ENCODE results near the gene EXOSC10. TPM values are rescaled to one million over a fixed set of nuclear protein-coding genes. Genes with fewer than 3 reads are reported as not detected.

EXOSC10 gene
- total RNA-seq (52.0 and 52.3 TPM in 2 replicates), polyA plus RNA-seq (69.3 and 79.0 TPM in 2 replicates)

DNA sequence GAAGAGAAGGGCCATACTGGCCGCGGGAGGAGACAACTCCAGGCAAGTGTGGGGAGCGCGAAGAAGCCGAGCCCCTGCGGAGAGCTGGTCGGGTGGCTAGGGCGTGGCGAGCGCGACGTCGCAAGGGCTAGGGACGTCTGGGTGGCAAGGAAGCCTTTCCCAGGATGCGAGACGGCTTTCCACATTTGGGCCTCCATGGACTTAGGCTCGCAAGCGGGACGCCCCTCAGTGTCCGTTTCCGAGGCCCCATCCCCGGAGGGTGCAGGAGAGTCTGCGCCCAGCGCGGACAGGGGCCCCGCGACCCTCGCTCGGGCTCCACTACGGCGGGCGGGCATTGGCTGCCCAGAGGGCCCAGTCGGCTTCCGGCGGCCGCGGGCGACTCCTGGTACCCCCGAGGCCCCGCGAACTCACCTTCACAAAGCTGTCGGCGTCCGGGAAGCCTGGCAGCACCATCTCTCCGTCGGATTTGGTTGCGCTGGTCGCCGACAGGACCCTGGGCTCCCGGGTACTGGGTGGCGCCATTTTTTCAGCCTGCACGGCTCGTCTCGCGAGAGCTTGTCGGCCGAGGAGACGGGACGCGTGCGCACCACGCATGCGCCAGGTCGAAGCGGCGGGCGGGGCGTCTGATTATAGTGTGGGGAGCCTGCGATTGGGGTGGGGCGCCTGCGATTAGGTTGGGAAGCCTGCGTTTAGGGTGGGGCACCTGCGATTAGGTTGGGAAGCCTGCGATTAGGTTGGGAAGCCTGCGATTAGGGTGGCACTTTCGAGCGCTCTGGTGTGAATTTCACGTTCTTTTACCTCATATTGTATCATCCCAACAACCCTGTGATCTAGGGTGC, at the start of gene EXOSC10:
TSS of gene EXOSC10 (minus strand) at position 560 of the 839 bp plus-strand sequence. CDS start at position 522, 38 bp downstream.
- TF ChIP-seq, protein P1, sequence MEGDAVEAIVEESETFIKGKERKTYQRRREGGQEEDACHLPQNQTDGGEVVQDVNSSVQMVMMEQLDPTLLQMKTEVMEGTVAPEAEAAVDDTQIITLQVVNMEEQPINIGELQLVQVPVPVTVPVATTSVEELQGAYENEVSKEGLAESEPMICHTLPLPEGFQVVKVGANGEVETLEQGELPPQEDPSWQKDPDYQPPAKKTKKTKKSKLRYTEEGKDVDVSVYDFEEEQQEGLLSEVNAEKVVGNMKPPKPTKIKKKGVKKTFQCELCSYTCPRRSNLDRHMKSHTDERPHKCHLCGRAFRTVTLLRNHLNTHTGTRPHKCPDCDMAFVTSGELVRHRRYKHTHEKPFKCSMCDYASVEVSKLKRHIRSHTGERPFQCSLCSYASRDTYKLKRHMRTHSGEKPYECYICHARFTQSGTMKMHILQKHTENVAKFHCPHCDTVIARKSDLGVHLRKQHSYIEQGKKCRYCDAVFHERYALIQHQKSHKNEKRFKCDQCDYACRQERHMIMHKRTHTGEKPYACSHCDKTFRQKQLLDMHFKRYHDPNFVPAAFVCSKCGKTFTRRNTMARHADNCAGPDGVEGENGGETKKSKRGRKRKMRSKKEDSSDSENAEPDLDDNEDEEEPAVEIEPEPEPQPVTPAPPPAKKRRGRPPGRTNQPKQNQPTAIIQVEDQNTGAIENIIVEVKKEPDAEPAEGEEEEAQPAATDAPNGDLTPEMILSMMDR (IDR thresholded peaks at IDR 0.05; ENCODE audit: low read depth, low read length): no peak
- Histone ChIP-seq H3K9me3 (ENCODE audit: low read depth) (no peaks in the 10 kb centered on the region), H3K4me1 (ENCODE audit: low read depth) (peaks cover 9% of the 10 kb centered on the region), H3K4me3 (peak within 1 kb of the TSS; percentile 98), H3K36me3 (peaks cover 24% of the 10 kb centered on the region), H3K27ac (peak within 1 kb of the TSS; percentile 95), H3K27me3 (no peaks in the 10 kb centered on the region)
- peak; percentile 90 to 94 for DNase-seq (ENCODE audit: low read depth in 1 of 2, low spot score in 1 of 2)

DNA sequence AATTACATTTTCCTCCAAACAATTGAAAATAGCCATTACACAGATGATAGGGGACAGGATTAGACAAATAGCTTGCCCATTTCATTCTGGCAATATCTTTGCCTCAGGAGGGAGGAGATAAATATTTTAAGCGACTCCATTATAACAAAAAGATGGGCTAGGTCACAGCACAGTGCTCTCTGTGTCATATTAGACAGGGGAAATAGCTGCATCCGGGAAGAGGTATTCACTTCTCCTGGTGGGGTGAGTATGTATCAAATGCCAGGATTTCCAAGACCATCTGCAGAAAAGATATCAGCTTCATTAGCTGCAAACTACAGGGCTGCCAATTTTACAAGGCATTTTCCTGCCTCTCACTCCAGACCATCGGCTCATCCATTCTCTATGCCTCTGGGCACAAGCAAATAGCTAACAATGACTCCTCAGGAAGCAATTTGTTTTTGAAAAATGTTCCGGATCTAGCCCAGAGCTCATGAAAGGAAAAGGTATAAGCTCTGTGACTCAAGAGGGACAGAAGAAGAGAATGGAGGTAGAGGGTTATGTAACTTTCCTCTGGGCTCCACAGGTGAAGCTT, 47.6 kb upstream of the EXOSC10 start:
- TF ChIP-seq, protein P1 (IDR thresholded peaks at IDR 0.05; ENCODE audit: low read depth, low read length): no peak
- Histone ChIP-seq H3K9me3 (ENCODE audit: low read depth) (no peaks in the 10 kb centered on the region), H3K27me3 (no peaks in the 10 kb centered on the region), H3K4me3 (no peak overlapping the region), H3K36me3 (peaks cover 22% of the 10 kb centered on the region), H3K4me1 (ENCODE audit: low read depth) (no peaks in the 10 kb centered on the region), H3K27ac (no peak overlapping the region)
- DNase-seq (ENCODE audit: low read depth in 1 of 2, low spot score in 1 of 2): no peak

DNA sequence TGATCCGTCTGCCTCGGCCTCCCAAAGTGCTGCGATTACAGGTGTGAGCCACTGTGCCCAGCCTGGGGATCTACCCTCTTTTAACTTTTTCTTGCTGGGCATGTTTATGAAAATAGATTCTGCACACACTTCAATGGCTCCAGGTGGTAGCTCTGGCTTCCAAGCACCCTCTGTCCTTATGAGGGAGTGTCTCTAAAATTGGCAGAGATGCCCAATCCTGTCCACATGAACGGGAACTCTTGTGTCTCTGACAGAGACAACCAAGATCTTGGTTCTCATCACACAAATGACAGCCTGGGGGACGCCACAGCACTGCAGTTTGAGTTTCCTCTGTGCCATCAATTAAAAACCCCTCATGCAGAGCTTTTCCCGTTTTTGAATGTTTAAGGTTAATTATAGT, 46.1 kb upstream of the EXOSC10 start:
- H3K27ac ChIP-seq: no peak overlapping the region
- no peaks in the 10 kb centered on the region for H3K4me1 ChIP-seq (ENCODE audit: low read depth)
- H3K27me3 ChIP-seq: no peaks in the 10 kb centered on the region
- no peak for DNase-seq (ENCODE audit: low read depth in 1 of 2, low spot score in 1 of 2)
- H3K9me3 ChIP-seq (ENCODE audit: low read depth): no peaks in the 10 kb centered on the region
- no peak overlapping the region for H3K4me3 ChIP-seq
- TF ChIP-seq, protein P1 (IDR thresholded peaks at IDR 0.05; ENCODE audit: low read depth, low read length): no peak
- peaks cover 22% of the 10 kb centered on the region for H3K36me3 ChIP-seq

GRCh38 chr1:11144570-11145256, 45.0 kb upstream of the EXOSC10 start:
- H3K36me3 ChIP-seq: peaks cover 26% of the 10 kb centered on the region
- no peaks in the 10 kb centered on the region for H3K9me3 ChIP-seq (ENCODE audit: low read depth)
- no peak overlapping the region for H3K27ac ChIP-seq
- H3K4me1 ChIP-seq (ENCODE audit: low read depth): no peaks in the 10 kb centered on the region
- no peak for DNase-seq (ENCODE audit: low read depth in 1 of 2, low spot score in 1 of 2)
- TF ChIP-seq, protein P1 (IDR thresholded peaks at IDR 0.05; ENCODE audit: low read depth, low read length): no peak
- no peaks in the 10 kb centered on the region for H3K27me3 ChIP-seq
- no peak overlapping the region for H3K4me3 ChIP-seq

GRCh38 chr1:11143907-11144306, 44.2 kb upstream of the EXOSC10 start:
- no peak overlapping the region for H3K27ac ChIP-seq
- no peaks in the 10 kb centered on the region for H3K27me3 ChIP-seq
- TF ChIP-seq, protein P1 (IDR thresholded peaks at IDR 0.05; ENCODE audit: low read depth, low read length): no peak
- peaks cover 28% of the 10 kb centered on the region for H3K36me3 ChIP-seq
- peak in 1 of 2 donors; percentile 41 for DNase-seq (ENCODE audit: low read depth in 1 of 2, low spot score in 1 of 2)
- H3K4me3 ChIP-seq: no peak overlapping the region
- no peaks in the 10 kb centered on the region for H3K4me1 ChIP-seq (ENCODE audit: low read depth)
- no peaks in the 10 kb centered on the region for H3K9me3 ChIP-seq (ENCODE audit: low read depth)
